CD1c-positive myeloid dendritic cell (primary cell): Measurements from ENCODE around the gene SUCLA2.

Experiments
- DNase-seq: peaks from one replicate; pipeline ENCODE4 v3.0.0-alpha.2; 2016; ENCODE audit errors: extremely low spot score

SUCLA2 gene

DNA sequence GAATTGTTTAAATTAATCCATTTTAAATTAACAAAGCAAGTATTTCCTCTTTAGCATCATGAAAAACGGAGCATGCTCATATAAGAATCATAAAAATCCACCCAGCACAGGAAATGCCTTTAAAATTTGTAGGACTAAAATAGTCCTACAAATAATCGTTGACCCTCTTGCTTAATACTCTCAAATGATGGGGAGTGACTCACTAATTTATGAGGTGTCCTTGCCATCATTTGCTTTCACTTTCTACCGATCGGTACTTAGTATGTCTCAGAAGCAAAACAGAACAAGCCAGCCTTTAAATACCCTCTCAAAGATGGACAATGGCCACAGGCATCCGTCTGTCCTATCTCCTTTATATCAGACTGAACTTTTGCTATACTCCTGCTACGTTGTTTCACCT is 97.2 kb downstream of the SUCLA2 start:
- DNase-seq: peak; percentile 43

DNA sequence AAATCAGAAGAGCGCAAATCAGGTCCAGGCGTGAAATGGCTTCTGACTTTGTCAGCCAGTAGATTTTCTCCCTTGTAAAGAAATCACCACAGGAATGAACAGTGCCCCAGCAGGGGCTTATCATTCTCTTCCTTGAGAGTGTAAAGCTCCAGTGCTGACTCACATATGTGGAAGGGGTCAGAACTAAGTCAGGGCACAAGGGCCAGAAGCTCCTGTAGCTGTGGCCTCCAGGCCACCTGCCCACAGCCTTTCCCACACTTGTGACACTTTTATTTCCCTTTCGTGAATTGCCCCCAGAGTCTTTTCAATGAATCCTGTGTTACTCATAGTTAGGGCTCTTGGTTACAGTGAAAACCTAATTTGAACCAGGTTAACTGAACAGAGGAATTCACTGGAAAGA is 99.6 kb downstream of the SUCLA2 start:
- DNase-seq: no peak

DNA sequence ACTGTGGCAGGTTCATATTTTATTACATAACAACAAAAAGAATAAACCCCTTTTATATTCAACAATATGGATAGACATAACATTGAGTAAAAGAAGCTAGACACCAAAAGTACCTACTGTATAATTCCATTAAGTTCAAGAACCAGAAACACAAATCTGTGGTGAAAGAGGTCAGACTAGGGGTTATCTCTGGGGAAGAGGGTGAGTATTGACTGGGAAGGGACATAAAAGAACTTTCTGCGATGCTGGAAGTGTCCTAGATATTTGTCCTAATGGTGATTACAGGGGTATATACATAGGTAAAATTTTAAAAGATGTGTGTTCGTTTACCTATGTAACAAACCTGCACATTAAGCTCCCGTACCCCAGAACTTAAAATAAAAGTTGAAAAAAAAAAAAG is 103.0 kb downstream of the SUCLA2 start:
- DNase-seq: no peak

DNA sequence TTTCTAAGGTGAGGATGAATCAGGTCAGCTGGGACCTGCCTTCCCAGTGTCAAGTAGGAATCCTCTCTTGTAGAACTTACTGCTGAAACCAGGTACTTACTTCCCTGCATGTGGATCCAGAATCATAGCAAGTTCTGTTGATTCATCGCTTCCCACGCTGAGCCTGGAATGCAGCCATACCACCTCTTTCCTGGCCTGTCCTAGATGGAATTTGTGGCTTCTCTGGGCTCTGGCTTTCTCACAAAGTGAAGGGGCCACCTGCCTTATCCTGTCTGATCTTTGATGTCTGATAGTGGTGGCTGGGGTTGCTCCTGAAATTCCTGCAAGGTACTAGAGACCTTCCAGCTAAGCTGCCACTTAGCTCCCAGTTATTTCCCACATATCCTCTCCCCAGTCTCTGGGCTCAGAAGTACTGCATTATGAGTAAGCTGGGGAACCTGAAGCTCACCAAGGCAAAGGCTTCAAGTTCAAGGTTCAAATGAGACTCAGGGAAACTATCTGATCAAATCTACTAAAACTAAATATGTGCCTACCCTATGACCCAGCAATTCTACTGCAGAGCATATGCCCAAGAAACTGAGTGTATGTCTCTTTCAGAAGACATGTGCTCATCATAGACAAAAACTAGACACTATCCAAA is 103.5 kb downstream of the SUCLA2 start:
- no peak for DNase-seq

DNA sequence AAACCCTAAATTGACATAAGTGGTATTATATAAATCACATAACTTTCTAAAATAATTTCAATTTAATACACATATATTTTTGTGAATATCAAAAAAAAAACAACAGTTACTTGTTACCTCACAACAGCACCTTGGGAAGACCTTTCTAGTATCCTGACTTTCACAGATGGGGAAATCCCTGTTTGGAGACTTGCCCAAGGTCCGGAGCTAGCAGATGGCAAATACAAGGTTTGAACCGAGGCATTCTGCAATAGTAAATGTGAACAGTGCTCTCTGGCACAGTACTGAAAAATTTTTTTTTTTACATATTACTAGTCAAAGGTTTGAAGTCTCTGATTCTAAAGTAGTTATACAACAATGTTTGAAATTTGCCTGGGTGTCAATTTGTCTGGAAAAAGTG is 104.5 kb downstream of the SUCLA2 start:
- DNase-seq: no peak

DNA sequence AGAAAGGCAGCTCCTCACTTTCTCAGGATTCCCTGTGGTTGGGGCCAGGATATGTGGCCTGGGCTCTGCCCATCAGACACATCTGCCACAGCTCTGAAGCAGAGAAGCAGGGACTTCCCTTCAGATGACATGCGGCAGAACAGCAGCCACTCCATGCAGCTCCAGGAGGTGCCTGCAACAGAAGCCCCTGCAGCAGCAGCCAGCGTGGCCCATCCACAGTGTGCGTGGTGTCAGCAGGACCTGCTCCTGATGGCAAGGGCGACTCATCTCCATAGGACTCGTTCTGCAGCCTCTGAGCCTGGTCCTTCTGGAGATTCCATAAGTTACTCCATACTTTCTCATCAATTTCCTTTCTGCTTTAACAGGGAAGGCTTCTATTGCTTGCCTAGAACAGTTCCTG is 105.0 kb downstream of the SUCLA2 start:
- DNase-seq: no peak

DNA sequence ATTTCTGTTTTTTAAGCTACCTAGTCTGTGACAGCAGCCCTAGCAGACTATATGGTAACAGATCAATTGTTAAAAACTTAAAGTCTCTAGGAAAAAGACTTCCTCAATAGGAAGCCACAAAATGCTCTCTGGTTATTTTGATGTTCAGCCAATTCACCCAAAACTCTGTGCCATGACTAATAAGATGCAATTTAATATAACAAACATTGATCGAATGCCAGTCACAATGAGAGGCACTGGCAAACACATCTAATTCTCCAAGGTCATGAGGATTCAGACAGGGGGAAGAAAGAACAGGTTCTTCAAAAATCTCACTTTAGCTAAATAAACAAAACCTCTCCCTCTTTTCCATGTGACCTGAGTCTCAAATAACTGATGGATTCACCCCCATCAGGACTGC is 107.5 kb downstream of the SUCLA2 start:
- no peak for DNase-seq
